GM12878 (cell line): ENCODE measurements around the gene SOST.

Source experiments
- GABPA ChIP-seq: IDR thresholded peaks from 2 replicates; pipeline ENCODE4 v1.6.1; 2014; ENCODE audit warnings: antibody characterized with exemption, low read depth, mild to moderate bottlenecking, inconsistent platforms
- POLR2A ChIP-seq: IDR thresholded peaks from 2 replicates; pipeline ENCODE4 v1.6.1; 2011; ENCODE audit warnings: low read depth, mild to moderate bottlenecking, low read length
- TAF1 ChIP-seq: IDR thresholded peaks from 2 replicates; pipeline ENCODE4 v1.6.1; 2011; ENCODE audit warnings: mild to moderate bottlenecking, low read depth, low read length, borderline replicate concordance
- TF ChIP-seq, protein P1 (sequence below): fragments of 450-650 bp; formaldehyde crosslinking; IDR thresholded peaks from 2 replicates; pipeline ENCODE4 v1.4.0; 2020; ENCODE audit warnings: mild to moderate bottlenecking, moderate library complexity

DNA sequence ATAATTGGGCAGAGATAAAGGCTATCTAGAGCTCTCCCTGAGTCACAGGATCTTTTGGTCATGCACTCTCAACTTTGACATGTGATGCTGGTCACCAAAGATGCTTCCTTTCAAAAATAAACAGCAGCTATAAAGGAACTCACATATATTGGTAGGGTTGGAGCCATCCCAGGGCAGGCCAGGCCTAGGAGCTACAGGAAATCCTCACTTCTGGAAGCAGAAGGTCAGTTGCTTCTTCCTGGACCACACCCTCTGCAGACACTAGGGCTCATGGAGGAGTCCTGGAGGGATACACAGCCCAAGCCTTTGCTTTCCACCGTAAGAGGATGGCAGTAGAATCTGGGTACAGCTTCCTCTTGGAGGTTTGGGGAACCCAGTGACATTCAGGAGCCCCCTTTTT lies 24.6 kb downstream of the SOST start:
- TF ChIP-seq, protein P1, sequence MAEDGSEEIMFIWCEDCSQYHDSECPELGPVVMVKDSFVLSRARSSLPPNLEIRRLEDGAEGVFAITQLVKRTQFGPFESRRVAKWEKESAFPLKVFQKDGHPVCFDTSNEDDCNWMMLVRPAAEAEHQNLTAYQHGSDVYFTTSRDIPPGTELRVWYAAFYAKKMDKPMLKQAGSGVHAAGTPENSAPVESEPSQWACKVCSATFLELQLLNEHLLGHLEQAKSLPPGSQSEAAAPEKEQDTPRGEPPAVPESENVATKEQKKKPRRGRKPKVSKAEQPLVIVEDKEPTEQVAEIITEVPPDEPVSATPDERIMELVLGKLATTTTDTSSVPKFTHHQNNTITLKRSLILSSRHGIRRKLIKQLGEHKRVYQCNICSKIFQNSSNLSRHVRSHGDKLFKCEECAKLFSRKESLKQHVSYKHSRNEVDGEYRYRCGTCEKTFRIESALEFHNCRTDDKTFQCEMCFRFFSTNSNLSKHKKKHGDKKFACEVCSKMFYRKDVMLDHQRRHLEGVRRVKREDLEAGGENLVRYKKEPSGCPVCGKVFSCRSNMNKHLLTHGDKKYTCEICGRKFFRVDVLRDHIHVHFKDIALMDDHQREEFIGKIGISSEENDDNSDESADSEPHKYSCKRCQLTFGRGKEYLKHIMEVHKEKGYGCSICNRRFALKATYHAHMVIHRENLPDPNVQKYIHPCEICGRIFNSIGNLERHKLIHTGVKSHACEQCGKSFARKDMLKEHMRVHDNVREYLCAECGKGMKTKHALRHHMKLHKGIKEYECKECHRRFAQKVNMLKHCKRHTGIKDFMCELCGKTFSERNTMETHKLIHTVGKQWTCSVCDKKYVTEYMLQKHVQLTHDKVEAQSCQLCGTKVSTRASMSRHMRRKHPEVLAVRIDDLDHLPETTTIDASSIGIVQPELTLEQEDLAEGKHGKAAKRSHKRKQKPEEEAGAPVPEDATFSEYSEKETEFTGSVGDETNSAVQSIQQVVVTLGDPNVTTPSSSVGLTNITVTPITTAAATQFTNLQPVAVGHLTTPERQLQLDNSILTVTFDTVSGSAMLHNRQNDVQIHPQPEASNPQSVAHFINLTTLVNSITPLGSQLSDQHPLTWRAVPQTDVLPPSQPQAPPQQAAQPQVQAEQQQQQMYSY (CRISPR knock-in tag): no peak
- no peak for TF ChIP-seq GABPA
- no peak for TF ChIP-seq TAF1
- no peak for TF ChIP-seq POLR2A
